ENCODE measurements around the gene ZNF304. TPM values are rescaled to one million over a fixed set of nuclear protein-coding genes. Genes with fewer than 3 reads are reported as not detected.

ZNF304 gene
- total and polyA plus RNA-seq, 9 of the 15 experiments (the other 6 are each of a cell fraction or from before 2014, with no cell fraction given), result 0.82 to 5.5 (median 3.6) TPM

DNA sequence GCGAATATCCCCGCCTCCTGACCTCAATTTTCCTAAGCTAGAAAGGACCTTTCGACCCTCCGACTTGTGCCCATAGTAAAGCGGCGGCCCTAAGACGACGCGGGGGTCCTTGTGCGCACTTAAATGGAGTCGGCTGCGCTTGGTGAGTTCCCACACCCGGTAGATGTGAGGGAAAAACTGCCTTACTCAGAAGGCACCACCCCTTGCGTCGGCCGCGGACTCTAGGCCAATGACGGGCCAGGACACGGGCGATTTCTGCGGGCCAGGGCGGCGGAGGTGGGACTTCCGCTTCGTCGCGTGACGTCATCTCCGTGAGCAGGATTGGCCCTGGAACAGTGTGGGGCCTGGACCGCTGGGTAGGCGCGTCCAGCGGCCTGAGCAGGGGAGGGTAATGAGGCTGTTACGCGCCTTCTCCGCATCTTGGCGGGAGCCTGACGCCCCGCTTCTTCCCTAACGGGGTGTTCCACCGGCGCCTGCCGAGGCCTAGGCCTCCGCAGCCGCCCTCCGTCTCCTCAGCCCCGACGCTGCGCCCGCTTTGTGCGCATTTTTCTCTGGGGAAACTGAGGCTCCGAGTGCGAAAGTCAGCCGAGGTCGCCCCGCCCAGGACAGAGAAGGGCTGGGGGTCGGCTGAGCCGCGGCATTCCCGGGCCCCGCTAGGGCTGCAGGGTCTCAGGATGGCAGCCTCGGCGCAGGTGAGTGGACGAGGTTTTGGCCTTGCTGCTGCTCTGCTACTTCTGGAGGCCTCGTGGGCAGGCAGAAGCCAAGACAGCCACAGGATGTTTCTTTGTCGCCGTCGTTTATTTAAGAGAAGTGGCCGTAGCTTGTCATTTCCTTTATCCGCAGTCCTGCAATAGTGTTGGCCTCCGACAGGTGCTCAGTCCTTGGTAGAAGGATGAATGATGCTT lies 30.6 kb upstream of the ZNF304 start, which contains the start of gene ZNF543 (continued):
- 0 out of 4 replicates have a peak, but pooled peaks of 1 of the 2 experiments have one; percentile 16 for TF ChIP-seq RCOR1 (IDR thresholded peaks at IDR 0.05; ENCODE audit: borderline replicate concordance in 1 of 2, low read depth in 2 of 2, low read length in 2 of 2)
- TF ChIP-seq, protein P1, sequence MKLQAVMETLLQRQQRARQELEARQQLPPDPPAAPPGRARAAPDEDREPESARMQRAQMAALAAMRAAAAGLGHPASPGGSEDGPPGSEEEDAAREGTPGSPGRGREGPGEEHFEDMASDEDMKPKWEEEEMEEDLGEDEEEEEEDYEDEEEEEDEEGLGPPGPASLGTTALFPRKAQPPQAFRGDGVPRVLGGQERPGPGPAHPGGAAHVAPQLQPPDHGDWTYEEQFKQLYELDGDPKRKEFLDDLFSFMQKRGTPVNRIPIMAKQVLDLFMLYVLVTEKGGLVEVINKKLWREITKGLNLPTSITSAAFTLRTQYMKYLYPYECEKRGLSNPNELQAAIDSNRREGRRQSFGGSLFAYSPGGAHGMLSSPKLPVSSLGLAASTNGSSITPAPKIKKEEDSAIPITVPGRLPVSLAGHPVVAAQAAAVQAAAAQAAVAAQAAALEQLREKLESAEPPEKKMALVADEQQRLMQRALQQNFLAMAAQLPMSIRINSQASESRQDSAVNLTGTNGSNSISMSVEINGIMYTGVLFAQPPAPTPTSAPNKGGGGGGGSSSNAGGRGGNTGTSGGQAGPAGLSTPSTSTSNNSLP (IDR thresholded peaks at IDR 0.05; ENCODE audit: borderline replicate concordance, low read depth, low read length), result no peak
- TF ChIP-seq ZNF76 (CRISPR knock-in tag; IDR thresholded peaks at IDR 0.05; ENCODE audit: borderline replicate concordance), result 0 out of 2 replicates have a peak, but pooled peaks have one; percentile 43
- TF ChIP-seq KAT7 (CRISPR knock-in tag; IDR thresholded peaks at IDR 0.05; ENCODE audit: borderline replicate concordance), result 0 out of 2 replicates have a peak, but pooled peaks have one; percentile 42
- TF ChIP-seq FOXP1 (CRISPR knock-in tag; IDR thresholded peaks at IDR 0.05), result 0 out of 2 replicates have a peak, but pooled peaks have one; percentile 27
- TF ChIP-seq BCL6 (CRISPR knock-in tag; IDR thresholded peaks at IDR 0.05), result no peak
- no peak for TF ChIP-seq GTF2F1 (IDR thresholded peaks at IDR 0.05; ENCODE audit: low read depth, low read length)
- TF ChIP-seq HMG20B (CRISPR knock-in tag; IDR thresholded peaks at IDR 0.05), result no peak
- no peak; the same call in 1 of the 2 replicates for TF ChIP-seq RNF2 (IDR thresholded peaks at IDR 0.05)
- TF ChIP-seq, protein P2, sequence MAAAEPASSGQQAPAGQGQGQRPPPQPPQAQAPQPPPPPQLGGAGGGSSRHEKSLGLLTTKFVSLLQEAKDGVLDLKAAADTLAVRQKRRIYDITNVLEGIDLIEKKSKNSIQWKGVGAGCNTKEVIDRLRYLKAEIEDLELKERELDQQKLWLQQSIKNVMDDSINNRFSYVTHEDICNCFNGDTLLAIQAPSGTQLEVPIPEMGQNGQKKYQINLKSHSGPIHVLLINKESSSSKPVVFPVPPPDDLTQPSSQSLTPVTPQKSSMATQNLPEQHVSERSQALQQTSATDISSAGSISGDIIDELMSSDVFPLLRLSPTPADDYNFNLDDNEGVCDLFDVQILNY (CRISPR knock-in tag; IDR thresholded peaks at IDR 0.05), result no peak
- TF ChIP-seq, protein P3, sequence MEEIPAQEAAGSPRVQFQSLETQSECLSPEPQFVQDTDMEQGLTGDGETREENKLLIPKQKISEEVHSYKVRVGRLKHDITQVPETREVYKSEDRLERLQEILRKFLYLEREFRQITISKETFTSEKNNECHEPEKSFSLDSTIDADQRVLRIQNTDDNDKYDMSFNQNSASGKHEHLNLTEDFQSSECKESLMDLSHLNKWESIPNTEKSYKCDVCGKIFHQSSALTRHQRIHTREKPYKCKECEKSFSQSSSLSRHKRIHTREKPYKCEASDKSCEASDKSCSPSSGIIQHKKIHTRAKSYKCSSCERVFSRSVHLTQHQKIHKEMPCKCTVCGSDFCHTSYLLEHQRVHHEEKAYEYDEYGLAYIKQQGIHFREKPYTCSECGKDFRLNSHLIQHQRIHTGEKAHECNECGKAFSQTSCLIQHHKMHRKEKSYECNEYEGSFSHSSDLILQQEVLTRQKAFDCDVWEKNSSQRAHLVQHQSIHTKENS (CRISPR knock-in tag; IDR thresholded peaks at IDR 0.05), result no peak
- peak; percentile 30; the same call in 1 of the 2 replicates for TF ChIP-seq EGR1 (conservative IDR thresholded peaks at IDR 0.05)
- TF ChIP-seq, protein P4, sequence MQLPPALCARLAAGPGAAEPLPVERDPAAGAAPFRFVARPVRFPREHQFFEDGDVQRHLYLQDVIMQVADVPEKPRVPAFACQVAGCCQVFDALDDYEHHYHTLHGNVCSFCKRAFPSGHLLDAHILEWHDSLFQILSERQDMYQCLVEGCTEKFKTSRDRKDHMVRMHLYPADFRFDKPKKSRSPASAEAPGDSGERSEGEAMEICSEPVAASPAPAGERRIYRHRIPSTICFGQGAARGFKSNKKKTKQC (CRISPR knock-in tag; IDR thresholded peaks at IDR 0.05), result peak; percentile 20; the same call in 1 of the 2 replicates
- no peak for TF ChIP-seq ZNF146 (CRISPR knock-in tag; IDR thresholded peaks at IDR 0.05; ENCODE audit: unreplicated experiment)
- peak; percentile 24; the same call in 1 of the 2 replicates for TF ChIP-seq RFX5 (IDR thresholded peaks at IDR 0.05; ENCODE audit: low read depth, low read length)
- no peak for TF ChIP-seq ZNF239 (CRISPR knock-in tag; IDR thresholded peaks at IDR 0.05)
- TF ChIP-seq HDAC1 (IDR thresholded peaks at IDR 0.05), result no peak
- TF ChIP-seq MBD2 (IDR thresholded peaks at IDR 0.05; ENCODE audit: borderline replicate concordance, low read depth), result peak; percentile 50; the same call in 1 of the 2 replicates
- TF ChIP-seq RBM14 (IDR thresholded peaks at IDR 0.05; ENCODE audit: borderline replicate concordance, insufficient read depth, low read depth, low read length), result no peak
- no peak; the same call in 1 of the 2 replicates for TF ChIP-seq ZBTB1 (CRISPR knock-in tag; IDR thresholded peaks at IDR 0.05; ENCODE audit: borderline replicate concordance, low read depth)
- TF ChIP-seq POLR2G (IDR thresholded peaks at IDR 0.05; ENCODE audit: low read depth, low read length), result peak; percentile 94
- TF ChIP-seq PHTF2 (CRISPR knock-in tag; IDR thresholded peaks at IDR 0.05), result no peak
- TF ChIP-seq NRF1 (conservative IDR thresholded peaks at IDR 0.05 in 1 of 2, IDR thresholded peaks at IDR 0.05 in 1 of 2), result peak; percentile 80 to 84
- 0 out of 2 replicates have a peak, but pooled peaks have one; percentile 45 for TF ChIP-seq SRSF1 (IDR thresholded peaks at IDR 0.05; ENCODE audit: low read depth, low read length)
